Heart right ventricle (tissue), 16 donors: ENCODE measurements around the gene HRK. TPM values are rescaled to one million over a fixed set of nuclear protein-coding genes. Genes with fewer than 3 reads are reported as not detected.
"Not testable (repeated sequence)": the region's sequence is repeated elsewhere in the genome, so short reads cannot be mapped to it uniquely, and the experiment has no call there.

Source experiments
- ATAC-seq, 8 donors: fragments of 200-7000 bp; cut with Tn5 transposase; one replicate each; pipeline ENCODE4 v1.9.1; 2020; ENCODE audit warnings: mild to moderate bottlenecking in 8 of 8, moderate library complexity in 8 of 8, moderate number of reproducible peaks in 1 of 8
- DNase-seq, 2 donors: peaks; one replicate each; pipeline ENCODE4 v3.0.0-alpha.2; 2020
- H3K27ac ChIP-seq, 10 donors: fragments of 200-600 bp; sonication (generic) in 2 of 10; one replicate each; pipeline versions ENCODE4 v1.5.0 to v1.8.0; 2020 to 2022; ENCODE audit warnings: mild to moderate bottlenecking in 3 of 10
- H3K27me3 ChIP-seq, 7 donors: fragments of 200-600 bp; one replicate each; pipeline ENCODE4 v1.8.0; 2021 to 2022; ENCODE audit warnings: mild to moderate bottlenecking in 2 of 7
- H3K36me3 ChIP-seq, 9 donors: fragments of 200-600 bp; sonication (generic) in 1 of 9; one replicate each; pipeline versions ENCODE4 v1.5.0 to v1.8.0; 2020 to 2022; ENCODE audit warnings: mild to moderate bottlenecking in 2 of 9
- H3K4me1 ChIP-seq, 9 donors: fragments of 200-600 bp; sonication (generic) in 1 of 9; one replicate each; pipeline versions ENCODE4 v1.5.0 to v1.8.0; 2020 to 2022; ENCODE audit warnings: mild to moderate bottlenecking in 4 of 9
- H3K4me3 ChIP-seq, 10 donors: fragments of 200-600 bp; sonication (generic) in 2 of 10; one replicate each; pipeline versions ENCODE4 v1.5.0 to v1.8.0; 2020 to 2022; ENCODE audit warnings: mild to moderate bottlenecking in 7 of 10, moderate library complexity in 2 of 10
- H3K9me3 ChIP-seq, 11 donors: fragments of 200-600 bp in 10 of 11; sonication (generic) in 2 of 11; one replicate each; pipeline versions ENCODE4 v1.5.0 to v1.8.0; 2013 to 2022; ENCODE audit warnings: mild to moderate bottlenecking in 2 of 11, control low read depth in 1 of 11, moderate library complexity in 1 of 11
- CTCF ChIP-seq, 9 donors: fragments of 200-600 bp; sonication (generic) in 2 of 9; IDR thresholded peaks; one replicate each; pipeline versions ENCODE4 v1.5.0 to v1.8.0; 2021 to 2022; ENCODE audit warnings: antibody characterized with exemption in 9 of 9, mild to moderate bottlenecking in 5 of 9, moderate library complexity in 1 of 9
- WGBS, 2 donors: extraction: QIAGEN DNeasy Blood & Tissue Kit; methylation state at CpG; one replicate each; pipeline ENCODE4 v1.1.7; 2013; ENCODE audit warnings: inconsistent platforms in 1 of 2; 5-methylcytosine and 5-hydroxymethylcytosine counted together
- intact Hi-C, 10 donors: fragments of 100-400 bp; cut with DNase I; formaldehyde crosslinking; loops; one replicate each; pipeline versions ENCODE4 v1.11.1 to v1.14.2; 2022
- polyA plus RNA-seq, 2 donors: library from polyadenylated mRNA; stranded (reverse); fragments of 200-250 nt; gene quantifications; one replicate each; pipeline ENCODE4 v1.2.3, GENCODE V29; 2013
- total RNA-seq, 10 donors: library from RNA; stranded (reverse); fragmentation: NEBNext Ultra II Directional in 3 of 10; extraction: Animal tissue kit (Norgen Biotek cat#: 25700) in 3 of 10; gene quantifications; one replicate each; pipeline versions ENCODE4 v1.2.1 to v1.2.4, GENCODE V29; 2021 to 2023
- donor health status: Arrhythmogenic right ventricular cardiomyopathy.
- donor health status: ischemic (EF 13 %, LVEDD 7.1; RV severe dilation, severe dysfunction).
- donor health status: healthy with polysubstance abuse.
- donor health status: DM: no; HTN: yes; CAD: no.
- donor health status: DM: no; HTN: no; CAD: no.
- donor health status: ischemic (EF 25% LVEDD 6.9; RV normal size, moderate dysfunction).
- donor health status: ischemic (EF 25% LVEDD 5.7; RV mildly dilated, moderate dysfunction).
- donor health status: healthy.
- donor health status: DM: yes; HTN: yes; CAD: no.
- donor health status: Ischemic cardiomyopathy.
- donor health status: ischemic (EF 35%, LVEDD 5.7; RV mildly dilated, moderate dysfunction).
- donor health status: nonischemic (EF 11% LVEDD 7.7; RV severe dilation, severe dysfunction).
- donor health status: DM: yes; HTN: yes; CAD: no.
- donor health status: PGD.
- donor health status: ischemic (EF 29% LVEDD 5.4; RV normal size, mild dysfunction).
- donor health status: nonischemic (EF 23%, LVEDD 6.1; RV moderate dilation, normal function).

HRK gene
- total and polyA plus RNA-seq, 12 donors: 0.03 to 2.9 (median 0.40) TPM; not detected in 2

GRCh38 chr12:116821291-116821690 is 60.0 kb downstream of the HRK start:
- Histone ChIP-seq H3K4me1 (peaks cover 6 to 17% (median 12%) of the 10 kb centered on the region in 9 donors), H3K4me3 (no peak overlapping the region), H3K27ac (no peak overlapping the region), H3K36me3 (no peaks in the 10 kb centered on the region), H3K27me3 (no peaks in the 10 kb centered on the region), H3K9me3 (peaks cover 0 to 14% (median 0%) of the 10 kb centered on the region in 11 donors)
- DNase-seq: no peak
- no peak for TF ChIP-seq CTCF (IDR thresholded peaks at IDR 0.05)
- 65 to 71% methylated on average over 8 of the region's 8 CpGs for WGBS, 2 donors
- ATAC-seq: no peak
- intact Hi-C loops: loop anchor here in 1 of 10 donors (10.0 kb wide), 1 partner anchor 86 kb away; the partner anchor contains the start of genes RNFT2 and SPRING1

- peaks cover 0 to 11% (median 0%) of the 10 kb centered on the region in 11 donors for H3K9me3 ChIP-seq
- WGBS, 2 donors: 91 to 92% methylated on average over 10 of the region's 10 CpGs
- ATAC-seq: no peak
- H3K36me3 ChIP-seq: no peaks in the 10 kb centered on the region
- peak overlapping the region in 3 of 10 donors; percentile 95 to 97 (median 96) for H3K27ac ChIP-seq
- no peaks in the 10 kb centered on the region for H3K27me3 ChIP-seq
- H3K4me3 ChIP-seq: peak overlapping the region in 3 of 10 donors; percentile 74 to 83 (median 78)
- no peak for TF ChIP-seq CTCF (IDR thresholded peaks at IDR 0.05)
- no peak for DNase-seq
- peaks cover 6 to 17% (median 12%) of the 10 kb centered on the region in 9 donors for H3K4me1 ChIP-seq
- intact Hi-C loops: loop anchor here in 1 of 10 donors (10.0 kb wide), 1 partner anchor 85 kb away; the partner anchor contains the start of genes RNFT2 and SPRING1
These were observed 61.1 kb downstream of the HRK start for GRCh38 chr12:116820064-116820656.

- intact Hi-C loops: loop anchor here in 6 of 10 donors (2.0 to 10.0 kb wide), 4 partner anchors 77 to 84 kb away; partner anchors contain the start of genes RNFT2 (in 5 of the 6) and SPRING1 (in 5 of the 6)
- Histone ChIP-seq H3K9me3 (peaks cover 0 to 1% (median 0%) of the 10 kb centered on the region in 11 donors), H3K4me1 (peaks cover 6 to 17% (median 12%) of the 10 kb centered on the region in 9 donors), H3K4me3 (peak overlapping the region; percentile 23 to 87 (median 72)), H3K27ac (peak overlapping the region; percentile 77 to 97 (median 94)), H3K27me3 (no peaks in the 10 kb centered on the region), H3K36me3 (no peaks in the 10 kb centered on the region)
- TF ChIP-seq CTCF (IDR thresholded peaks at IDR 0.05): peak in 2 of 9 donors; percentile 20 to 34
- DNase-seq: peak; percentile 91 to 92
- ATAC-seq: peak; percentile 96 to 98 (median 97)
- 1% methylated on average over 47 to 70 of the region's 70 CpGs for WGBS, 2 donors
These were observed 62.1 kb downstream of the HRK start for GRCh38 chr12:116818948-116819832.

- TF ChIP-seq CTCF (IDR thresholded peaks at IDR 0.05): no peak
- H3K27me3 ChIP-seq: no peaks in the 10 kb centered on the region
- H3K4me1 ChIP-seq: peaks cover 6 to 17% (median 12%) of the 10 kb centered on the region in 9 donors
- 20 to 33% methylated on average over 11 of the region's 11 CpGs for WGBS, 2 donors
- ATAC-seq: peak in 7 of 8 donors; percentile 26 to 69 (median 54)
- no peaks in the 10 kb centered on the region for H3K36me3 ChIP-seq
- intact Hi-C loops: loop anchor here in 6 of 10 donors (2.0 to 10.0 kb wide), 4 partner anchors 76 to 84 kb away; partner anchors contain the start of genes RNFT2 (in 5 of the 6) and SPRING1 (in 5 of the 6)
- DNase-seq: peak; percentile 35 to 54
- peak overlapping the region; percentile 77 to 97 (median 94) for H3K27ac ChIP-seq
- H3K4me3 ChIP-seq: peak overlapping the region; percentile 23 to 87 (median 72)
- no peaks in the 10 kb centered on the region for H3K9me3 ChIP-seq
These were observed 62.8 kb downstream of the HRK start for GRCh38 chr12:116818341-116818856.

GRCh38 chr12:116814766-116815165 is 66.5 kb downstream of the HRK start:
- not testable (repeated sequence) for ATAC-seq, H3K36me3 ChIP-seq, H3K9me3 ChIP-seq, H3K27me3 ChIP-seq, H3K4me3 ChIP-seq, DNase-seq, H3K27ac ChIP-seq
- intact Hi-C loops: loop anchor here in 4 of 10 donors (5.0 to 10.0 kb wide), 3 partner anchors 72 to 80 kb away; partner anchors contain the start of genes RNFT2 (in 3 of the 4) and SPRING1 (in 3 of the 4)
- peaks cover 6 to 15% (median 12%) of the 10 kb centered on the region in 9 donors for H3K4me1 ChIP-seq
- 90 to 91% methylated on average over 10 of the region's 10 CpGs for WGBS, 2 donors
